Cardiac muscle cell (in vitro differentiated cells and primary cell): Measurements from ENCODE around the gene HEPHL1. TPM values are rescaled to one million over a fixed set of nuclear protein-coding genes. Genes with fewer than 3 reads are reported as not detected.

Experiments used
- DNase-seq, 2 donors: peaks; one replicate each; pipeline versions ENCODE4 v3.0.0 to v3.0.0-alpha.2; 2010 to 2017; ENCODE audit warnings: low read depth in 1 of 2, low spot score in 1 of 2
- H3K27ac ChIP-seq: fragments of 200-600 bp; sonication (generic); 2 replicates; pipeline ENCODE4 v1.5.1; 2016
- H3K27me3 ChIP-seq: fragments of 200-600 bp; sonication (generic); 2 replicates; pipeline ENCODE4 v1.6.0; 2016; ENCODE audit warnings: control low read depth
- H3K36me3 ChIP-seq: fragments of 200-600 bp; sonication (generic); 2 replicates; pipeline ENCODE4 v1.5.1; 2016; ENCODE audit warnings: control low read depth
- H3K4me1 ChIP-seq: fragments of 200-600 bp; sonication (generic); 2 replicates; pipeline ENCODE4 v1.8.1; 2017; ENCODE audit warnings: low read depth, mild to moderate bottlenecking, mixed run types
- H3K4me3 ChIP-seq: fragments of 200-600 bp; sonication (generic); 2 replicates; pipeline ENCODE4 v1.5.1; 2016; ENCODE audit warnings: mild to moderate bottlenecking
- H3K9me3 ChIP-seq: fragments of 200-600 bp; sonication (generic); 2 replicates; pipeline ENCODE4 v1.5.1; 2017; ENCODE audit warnings: low read depth, mild to moderate bottlenecking, control low read depth
- CTCF ChIP-seq: IDR thresholded peaks from 2 replicates; pipeline ENCODE4 v1.5.1; 2012; ENCODE audit warnings: low read depth, mild to moderate bottlenecking, low read length
- polyA plus RNA-seq: library from polyadenylated mRNA; unstranded; fragments of >200 nt; fragmentation: Nextera tagmentation; extraction: Ambion mirVana; gene quantifications from 2 replicates; pipeline ENCODE4 v1.2.1, GENCODE V29; 2016
- total RNA-seq: library from RNA; depleted of rRNA; stranded (reverse); fragments of >200 nt; gene quantifications from 2 replicates; pipeline ENCODE4 v1.2.3, GENCODE V29; 2016

HEPHL1 gene
- total and polyA plus RNA-seq, 2 experiments from 2014 or later = not detected

DNA sequence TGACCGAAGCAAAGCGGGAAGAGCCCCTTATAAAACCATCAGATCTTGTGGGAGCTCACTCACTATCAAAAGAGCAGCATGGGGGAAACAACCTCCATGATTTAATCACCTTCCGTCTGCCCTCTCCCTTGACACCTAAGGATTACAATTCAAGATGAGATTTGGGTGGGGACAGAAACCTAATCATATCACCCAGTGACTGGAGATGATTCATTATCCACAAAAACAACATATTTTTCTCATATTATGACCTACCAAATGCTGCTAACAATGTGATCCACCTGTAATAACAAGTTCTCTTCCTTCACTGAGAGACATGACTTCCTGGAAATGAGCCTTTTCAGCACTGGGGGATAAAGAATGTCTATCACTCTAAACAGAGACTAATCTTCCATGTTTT, 23.4 kb upstream of the HEPHL1 start:
- Histone ChIP-seq H3K27ac (no peak overlapping the region), H3K4me1 (no peaks in the 10 kb centered on the region), H3K4me3 (no peak overlapping the region), H3K9me3 (peaks cover 4% of the 10 kb centered on the region), H3K27me3 (no peaks in the 10 kb centered on the region), H3K36me3 (no peaks in the 10 kb centered on the region)
- TF ChIP-seq CTCF = no peak
- DNase-seq = no peak

DNA sequence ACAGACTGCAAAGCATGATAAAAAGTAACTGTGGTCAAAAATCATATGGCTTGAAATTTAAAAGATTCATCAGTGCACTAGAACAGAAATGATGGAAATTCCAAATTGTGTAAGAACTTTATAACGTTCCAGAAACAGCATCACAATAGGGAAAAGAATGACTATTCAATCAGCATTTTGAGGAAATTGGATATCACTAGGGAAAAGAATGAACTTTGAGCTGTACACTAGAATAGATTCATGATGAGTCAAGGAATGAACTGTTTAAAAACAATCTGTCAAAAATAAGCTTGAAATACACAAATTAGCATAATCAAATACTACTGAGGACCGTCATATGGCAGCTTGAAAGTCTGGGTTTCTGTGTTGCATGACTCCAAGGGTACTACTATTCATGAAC, 20.5 kb upstream of the HEPHL1 start:
- Histone ChIP-seq H3K27ac (no peak overlapping the region), H3K4me3 (no peak overlapping the region), H3K27me3 (no peaks in the 10 kb centered on the region), H3K36me3 (no peaks in the 10 kb centered on the region), H3K4me1 (no peaks in the 10 kb centered on the region), H3K9me3 (no peaks in the 10 kb centered on the region)
- TF ChIP-seq CTCF = no peak
- no peak for DNase-seq

DNA sequence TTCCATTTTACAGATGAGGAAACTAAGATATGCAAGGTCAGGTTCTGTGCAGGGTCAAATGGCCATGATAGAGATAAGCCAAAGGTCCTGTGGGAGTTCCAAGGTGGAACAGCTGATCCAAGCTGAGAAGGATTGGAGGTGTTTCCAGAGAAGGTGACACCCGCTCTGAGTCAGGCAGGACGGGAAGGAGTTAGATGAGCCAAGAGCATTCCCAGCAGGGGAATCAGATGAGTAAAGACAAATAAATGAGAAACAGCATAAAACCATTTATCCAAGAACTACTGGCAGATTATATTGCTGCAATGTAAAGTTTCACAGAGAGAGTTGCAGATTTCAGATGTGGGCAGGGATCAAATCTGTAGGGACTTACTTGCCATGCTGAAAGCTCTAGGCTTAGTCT, 18.9 kb upstream of the HEPHL1 start:
- no peaks in the 10 kb centered on the region for H3K9me3 ChIP-seq
- H3K4me1 ChIP-seq = no peaks in the 10 kb centered on the region
- no peaks in the 10 kb centered on the region for H3K36me3 ChIP-seq
- TF ChIP-seq CTCF = no peak
- H3K4me3 ChIP-seq = no peak overlapping the region
- H3K27me3 ChIP-seq = no peaks in the 10 kb centered on the region
- no peak for DNase-seq
- no peak overlapping the region for H3K27ac ChIP-seq

GRCh38 chr11:94007426-94007825, 13.7 kb upstream of the HEPHL1 start:
- Histone ChIP-seq H3K27me3 (no peaks in the 10 kb centered on the region), H3K9me3 (no peaks in the 10 kb centered on the region), H3K36me3 (no peaks in the 10 kb centered on the region), H3K27ac (no peak overlapping the region), H3K4me1 (no peaks in the 10 kb centered on the region), H3K4me3 (no peak overlapping the region)
- DNase-seq = no peak
- no peak for TF ChIP-seq CTCF

GRCh38 chr11:94007906-94008305, 13.2 kb upstream of the HEPHL1 start:
- no peak overlapping the region for H3K27ac ChIP-seq
- H3K36me3 ChIP-seq = no peaks in the 10 kb centered on the region
- no peaks in the 10 kb centered on the region for H3K27me3 ChIP-seq
- no peak overlapping the region for H3K4me3 ChIP-seq
- DNase-seq = no peak
- no peak for TF ChIP-seq CTCF
- no peaks in the 10 kb centered on the region for H3K4me1 ChIP-seq
- H3K9me3 ChIP-seq = no peaks in the 10 kb centered on the region

DNA sequence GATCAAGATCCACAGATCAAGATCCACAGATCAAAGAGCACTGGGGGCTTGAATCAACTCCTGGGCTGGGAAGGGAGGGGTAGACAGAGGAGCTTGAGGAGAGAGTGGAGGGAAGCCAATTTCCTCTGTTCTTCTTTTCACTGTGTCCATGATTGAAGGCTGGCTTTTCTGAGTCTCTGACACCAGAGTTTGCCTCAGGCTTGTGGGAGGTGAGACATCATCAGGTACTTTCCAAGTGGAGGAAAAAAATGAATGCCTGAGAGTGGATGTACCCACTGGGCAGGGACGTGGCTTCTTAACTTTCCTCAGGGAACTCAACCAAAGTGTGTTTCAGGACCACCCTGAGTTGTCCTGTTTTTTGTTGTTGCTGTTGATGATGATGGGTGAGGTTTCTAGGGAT, 11.0 kb upstream of the HEPHL1 start:
- Histone ChIP-seq H3K4me1 (no peaks in the 10 kb centered on the region), H3K36me3 (no peaks in the 10 kb centered on the region), H3K27me3 (no peaks in the 10 kb centered on the region), H3K9me3 (no peaks in the 10 kb centered on the region), H3K27ac (no peak overlapping the region), H3K4me3 (no peak overlapping the region)
- DNase-seq = no peak
- no peak for TF ChIP-seq CTCF
